ENCODE results near the gene PNPLA8.

- TF ChIP-seq POLR2A (IDR thresholded peaks at IDR 0.05) (no peak), CTCF (IDR thresholded peaks at IDR 0.05) (no peak)
These were observed 31.7 kb upstream of the PNPLA8 start for GRCh38 chr7:108557617-108558016.

Measured in body of pancreas (tissue), 4 donors.